Measurements from ENCODE around the gene GPR107. TPM values are rescaled to one million over a fixed set of nuclear protein-coding genes. Genes with fewer than 3 reads are reported as not detected.

Gene GPR107
- total RNA-seq, 1 experiment from 2014 or later, result 13.8 TPM

DNA sequence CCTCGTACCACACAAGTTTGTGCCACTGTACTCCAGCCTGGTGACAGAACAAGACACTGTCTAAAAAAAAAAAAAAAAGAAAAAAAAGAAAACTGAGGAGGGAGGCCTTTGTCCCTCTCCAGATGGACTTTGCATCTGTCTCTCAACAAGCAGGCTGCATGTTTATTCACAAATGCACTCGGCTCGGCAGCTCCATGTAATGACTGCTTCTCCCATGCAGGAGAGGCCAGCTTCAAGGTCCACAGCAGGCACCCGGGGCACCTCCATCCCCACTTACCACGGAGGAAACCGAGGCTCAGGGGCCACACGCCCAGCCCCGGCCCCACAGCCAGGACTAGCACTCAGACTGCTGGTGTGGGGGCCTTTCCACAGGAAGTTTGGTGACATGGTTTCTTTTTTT lies 105.4 kb downstream of the GPR107 start:
- DNase-seq (ENCODE audit: low spot score), result no peak

DNA sequence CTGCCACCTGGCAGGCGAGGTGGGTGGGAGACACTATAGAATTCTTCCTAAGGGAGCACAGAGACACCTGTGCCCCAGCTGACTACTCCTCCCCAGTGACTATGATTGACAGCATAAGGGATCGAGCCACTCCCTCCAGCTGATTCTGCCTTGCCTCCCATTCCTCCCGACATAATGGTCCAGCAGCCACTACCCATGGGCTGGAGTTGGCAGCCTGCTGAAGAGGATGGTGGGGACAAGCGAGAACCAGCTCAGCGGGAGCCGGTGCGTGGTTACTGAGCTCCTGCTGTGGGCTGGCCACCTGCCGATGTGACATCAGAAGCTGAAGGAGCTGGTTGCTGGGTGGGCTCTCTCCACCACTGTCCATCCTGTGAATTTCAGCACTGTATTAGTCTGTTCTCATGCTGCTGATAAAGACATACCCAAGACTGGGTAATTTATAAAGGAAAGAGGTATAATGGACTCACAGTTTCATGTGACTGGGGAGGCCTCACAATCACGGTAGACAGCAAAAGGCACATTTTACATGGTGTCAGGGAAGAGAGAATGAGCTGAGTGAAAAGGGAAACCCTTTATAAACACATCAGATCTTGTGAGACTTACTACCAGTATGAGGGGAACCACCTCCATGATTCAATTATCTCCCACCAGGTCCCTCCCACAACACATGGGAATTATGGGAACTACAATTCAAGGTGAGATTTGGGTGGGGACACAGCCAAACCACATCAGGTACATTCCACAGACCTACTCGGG lies 106.4 kb downstream of the GPR107 start:
- DNase-seq (ENCODE audit: low spot score), result no peak

DNA sequence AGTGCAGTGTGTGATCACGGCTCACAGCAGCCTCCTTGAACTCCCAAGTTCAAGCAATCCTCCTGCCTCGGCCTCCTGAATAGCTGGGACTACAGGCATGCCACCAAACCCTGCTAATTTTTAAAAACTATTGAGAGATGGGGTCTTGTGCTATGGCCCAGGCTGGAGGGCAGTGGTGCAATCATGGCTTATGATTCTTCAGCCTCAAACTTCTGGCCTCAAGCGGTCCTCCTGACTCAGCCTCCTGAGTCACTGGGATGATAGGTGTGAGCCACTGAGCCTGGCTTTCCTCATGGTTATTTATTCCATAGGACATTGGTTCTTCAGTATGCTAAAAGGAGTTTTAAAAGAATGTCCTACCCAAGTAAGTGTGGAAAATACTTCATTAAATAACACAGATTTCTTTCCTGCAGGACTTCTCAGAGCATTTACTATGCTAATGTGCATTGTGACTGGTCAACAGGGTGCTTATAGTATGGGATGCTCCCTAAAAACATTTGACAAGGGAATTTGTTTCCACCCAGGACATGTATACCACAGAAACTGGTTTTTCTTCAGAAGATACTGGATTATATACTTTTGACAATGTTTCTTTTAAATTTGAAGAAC lies 107.3 kb downstream of the GPR107 start:
- no peak for DNase-seq (ENCODE audit: low spot score)

DNA sequence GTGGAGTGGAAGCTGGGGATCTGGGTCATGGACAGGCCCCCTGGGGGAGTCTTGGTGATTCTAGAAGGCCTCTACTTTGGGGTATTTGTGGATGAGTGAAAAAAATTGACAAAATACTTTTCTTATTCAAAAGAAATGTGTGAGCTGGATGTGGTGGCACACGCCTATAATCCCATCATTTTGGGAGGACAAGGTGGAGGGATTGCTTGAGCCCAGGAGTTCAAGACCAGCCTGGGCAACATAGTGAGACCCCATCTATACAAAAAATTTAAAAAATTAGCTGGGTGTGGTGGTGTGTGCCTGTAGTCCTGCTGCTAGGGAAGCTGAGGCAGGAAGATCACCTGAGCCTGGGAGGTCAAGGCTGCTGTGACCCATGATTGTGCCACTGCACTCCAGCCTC lies 111.9 kb downstream of the GPR107 start:
- DNase-seq (ENCODE audit: low spot score), result no peak

DNA sequence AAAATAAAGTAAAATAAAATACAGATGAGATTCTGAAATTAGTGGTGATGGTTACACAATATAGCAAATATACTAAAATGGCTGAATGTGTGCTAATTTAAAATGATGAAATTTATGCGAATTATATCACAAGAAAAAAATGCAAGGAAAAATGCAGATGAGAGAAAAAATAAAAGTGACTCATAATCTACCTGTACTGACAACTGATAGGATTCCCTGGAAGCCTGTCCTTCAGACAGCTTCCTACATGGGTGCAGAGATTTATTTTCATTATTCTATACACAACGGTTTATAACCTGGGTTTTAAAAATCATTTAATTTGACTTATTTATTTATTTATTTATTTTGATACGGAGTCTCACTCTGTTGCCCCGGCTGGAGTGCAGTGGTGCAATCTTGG lies 112.7 kb downstream of the GPR107 start:
- no peak for DNase-seq (ENCODE audit: low spot score)

DNA sequence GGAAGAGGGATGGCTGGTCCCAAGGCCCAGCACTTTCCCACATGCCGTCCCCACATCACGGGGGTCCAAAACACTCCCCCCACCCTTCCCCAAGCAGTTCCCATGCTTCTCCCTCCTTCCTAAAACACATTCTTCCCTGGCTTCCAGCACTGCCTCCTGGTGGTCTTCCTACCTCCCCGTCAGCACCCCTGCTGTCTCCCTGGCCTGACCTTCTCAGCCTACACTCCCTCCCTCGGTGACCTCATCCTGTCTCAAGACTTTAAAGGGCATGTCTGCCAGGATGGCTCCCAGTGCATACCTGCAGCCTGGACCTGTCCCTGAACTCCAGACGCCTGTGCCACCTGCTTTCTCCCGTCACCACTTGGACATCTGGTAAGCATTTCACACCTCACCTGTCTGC lies 114.2 kb downstream of the GPR107 start:
- DNase-seq (ENCODE audit: low spot score), result no peak

DNA sequence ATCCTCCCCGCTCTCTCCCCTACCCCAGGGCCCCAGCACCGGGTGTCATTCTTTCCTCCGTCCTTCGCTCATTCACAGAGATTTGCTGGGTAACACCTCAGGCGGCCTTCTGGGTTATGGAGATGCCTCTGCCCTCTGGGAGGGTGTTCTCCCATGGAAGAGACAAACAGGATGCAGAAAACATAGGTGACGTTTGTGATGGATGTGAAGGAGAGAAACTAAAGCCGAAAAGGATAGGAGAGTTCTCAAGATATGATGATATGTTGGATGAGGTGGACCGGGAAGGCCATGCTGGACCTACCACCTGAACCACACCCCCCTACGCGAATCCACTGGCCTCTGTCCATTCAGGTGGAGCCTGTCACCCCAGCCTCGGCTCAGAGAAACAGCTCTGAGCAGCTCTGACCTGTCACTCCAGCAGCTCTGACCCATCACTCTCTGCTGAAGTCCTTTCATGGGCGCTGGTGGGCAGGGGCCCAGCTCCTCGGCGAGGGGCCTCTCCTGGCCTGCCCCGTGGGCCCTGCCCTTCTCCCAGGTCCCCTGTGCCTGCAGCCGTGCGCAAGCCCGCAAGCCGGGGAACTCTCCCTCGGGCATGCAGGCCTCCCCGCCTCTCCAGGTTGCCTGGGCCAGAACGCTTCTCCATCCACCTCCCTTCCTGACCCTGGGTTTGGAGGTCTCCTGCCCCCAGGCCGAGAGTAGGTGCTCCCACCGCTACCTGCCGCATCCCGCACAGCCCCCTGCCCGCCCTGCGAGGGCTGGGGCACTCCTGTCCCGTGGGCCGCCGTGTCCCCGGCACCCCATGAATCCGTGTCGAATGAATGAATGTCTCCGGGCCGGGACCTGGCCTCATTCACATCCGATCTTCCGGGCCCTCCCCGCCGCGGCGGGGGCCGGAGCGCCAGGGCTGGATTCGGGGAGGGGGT lies 117.8 kb downstream of the GPR107 start:
- DNase-seq (ENCODE audit: low spot score), result no peak

DNA sequence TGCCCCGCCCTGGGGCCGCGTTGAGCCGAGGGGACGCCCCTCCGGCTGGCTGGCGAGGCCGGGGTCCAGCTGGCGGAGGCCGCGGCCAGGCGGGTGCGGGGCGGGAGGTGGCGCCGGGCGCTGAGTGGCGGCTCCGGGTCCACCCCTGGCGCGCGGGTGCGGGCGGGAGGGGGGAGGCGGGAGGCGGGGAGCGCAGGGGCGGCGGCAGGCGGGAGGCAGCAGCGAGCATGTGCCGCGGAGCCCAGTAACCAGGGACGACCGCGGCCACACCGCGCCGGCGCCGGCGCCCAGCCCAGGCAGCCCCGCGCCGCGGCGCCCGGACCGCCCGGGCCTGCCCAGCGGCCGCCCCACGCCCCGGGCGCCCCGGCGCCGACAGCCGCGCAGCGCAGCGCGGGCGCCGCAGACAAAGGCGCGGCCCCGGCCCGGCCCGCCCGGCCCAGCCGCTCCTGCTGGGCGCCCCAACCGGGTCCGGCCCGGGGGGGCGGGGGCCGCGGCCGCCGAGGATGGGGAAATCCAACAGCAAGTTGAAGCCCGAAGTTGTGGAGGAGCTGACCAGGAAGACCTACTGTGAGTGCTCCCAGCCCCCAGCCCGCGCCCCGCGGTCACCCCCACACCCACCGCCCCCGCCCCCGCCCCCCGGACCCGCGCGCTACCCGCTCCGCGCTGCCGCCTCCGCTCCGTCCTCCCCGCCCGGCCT lies 118.6 kb downstream of the GPR107 start, which contains the start of gene NCS1:
TSS of gene NCS1 (plus strand) at position 244 of the 697 bp plus-strand sequence. CDS start at position 504, 260 bp downstream.
- DNase-seq (ENCODE audit: low spot score), result peak; percentile 6

DNA sequence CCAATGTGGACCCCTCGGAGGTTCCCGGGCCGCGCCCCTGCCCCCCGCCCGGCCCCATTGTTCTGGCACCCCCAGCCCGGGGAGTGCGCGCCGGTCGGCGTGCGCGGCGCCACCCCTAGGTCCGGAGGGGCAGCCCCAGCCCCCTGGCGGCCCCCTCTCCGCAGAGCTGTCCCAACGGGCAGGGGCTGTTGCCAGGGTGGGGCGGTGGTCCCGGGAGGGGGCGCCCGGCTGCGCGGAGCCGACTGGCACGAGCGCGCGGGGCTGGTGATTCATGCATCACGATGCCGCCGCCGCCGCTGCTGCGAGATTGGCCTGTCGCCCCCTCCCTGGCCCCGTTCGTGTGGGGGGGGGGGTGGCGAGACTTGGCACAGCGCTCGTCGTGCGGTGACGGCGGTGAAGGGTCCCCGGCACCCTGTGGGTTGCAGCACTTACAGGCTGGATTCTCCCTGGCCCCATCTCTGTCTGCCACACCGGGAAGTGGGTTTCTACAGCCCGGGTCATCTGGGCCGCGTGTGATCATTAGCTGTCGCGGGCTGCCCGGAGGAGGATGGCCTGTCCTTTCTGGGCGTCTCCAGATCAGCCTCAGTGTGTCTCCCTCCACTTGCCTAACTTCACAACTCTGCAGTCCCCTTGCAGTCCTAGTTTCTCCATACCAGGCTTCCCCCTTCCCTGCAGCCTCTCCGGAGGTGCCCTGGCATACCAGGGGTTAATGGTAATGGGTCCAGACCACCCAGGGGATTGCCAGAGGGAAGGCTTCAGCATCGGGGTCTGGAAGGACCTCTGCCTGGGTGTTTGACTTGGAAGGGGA lies 119.4 kb downstream of the GPR107 start:
- DNase-seq (ENCODE audit: low spot score), result no peak

DNA sequence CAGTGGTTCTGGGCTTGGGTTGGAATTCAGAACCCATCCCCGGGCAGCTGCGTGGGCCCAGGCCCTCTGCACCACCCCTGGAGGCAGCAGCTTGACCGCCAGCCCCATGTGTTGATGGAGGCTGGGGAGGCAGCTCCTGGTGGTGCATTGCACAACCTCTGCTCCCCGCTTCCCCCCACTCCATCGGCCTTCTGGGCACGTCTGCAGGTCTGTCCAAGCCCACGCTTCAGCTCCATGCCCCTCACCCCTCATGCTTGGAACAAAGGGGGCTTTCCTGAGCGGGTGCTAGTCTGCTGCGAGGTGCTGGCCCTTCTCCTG lies 119.9 kb downstream of the GPR107 start:
- DNase-seq (ENCODE audit: low spot score), result no peak

DNA sequence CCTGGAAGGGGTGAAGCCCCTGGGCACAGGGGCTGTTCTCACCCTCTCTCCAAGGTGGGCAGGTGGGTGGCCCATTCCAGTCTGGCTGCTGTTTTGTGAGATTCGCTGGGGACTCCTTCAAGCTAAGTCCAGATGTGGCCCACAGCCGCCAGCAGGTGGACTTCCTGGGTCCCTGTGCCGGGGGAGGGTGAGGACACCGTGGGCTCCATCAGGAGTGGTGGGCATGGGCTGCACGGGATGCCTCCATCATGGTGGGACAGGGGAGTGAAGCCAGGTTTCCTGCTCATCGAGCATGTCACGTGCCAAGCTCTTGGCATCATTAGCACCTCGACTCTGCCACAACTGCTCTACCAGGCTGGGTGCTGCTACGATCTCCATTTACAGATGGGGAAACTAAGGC lies 120.3 kb downstream of the GPR107 start:
- no peak for DNase-seq (ENCODE audit: low spot score)

DNA sequence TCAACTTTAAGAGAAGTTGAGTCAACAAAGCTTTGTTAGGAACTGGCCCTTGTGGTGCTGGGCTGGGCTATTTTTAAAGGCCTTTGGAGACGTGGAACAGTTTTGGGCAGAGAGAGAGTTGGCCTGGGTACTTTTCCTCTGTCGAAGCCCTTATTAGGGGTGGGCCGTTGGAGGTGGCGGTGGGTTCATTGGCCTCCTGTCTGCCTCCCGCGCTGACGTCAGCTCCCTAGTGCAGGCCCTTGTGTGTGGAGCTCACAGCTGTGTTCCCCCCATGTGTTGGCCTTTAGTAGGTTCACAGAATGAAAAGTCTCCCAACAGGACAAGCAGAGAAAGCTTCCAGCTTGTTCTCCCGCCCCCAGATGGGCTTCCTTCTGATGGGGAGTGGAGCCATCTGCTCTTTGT lies 121.2 kb downstream of the GPR107 start:
- no peak for DNase-seq (ENCODE audit: low spot score)

DNA sequence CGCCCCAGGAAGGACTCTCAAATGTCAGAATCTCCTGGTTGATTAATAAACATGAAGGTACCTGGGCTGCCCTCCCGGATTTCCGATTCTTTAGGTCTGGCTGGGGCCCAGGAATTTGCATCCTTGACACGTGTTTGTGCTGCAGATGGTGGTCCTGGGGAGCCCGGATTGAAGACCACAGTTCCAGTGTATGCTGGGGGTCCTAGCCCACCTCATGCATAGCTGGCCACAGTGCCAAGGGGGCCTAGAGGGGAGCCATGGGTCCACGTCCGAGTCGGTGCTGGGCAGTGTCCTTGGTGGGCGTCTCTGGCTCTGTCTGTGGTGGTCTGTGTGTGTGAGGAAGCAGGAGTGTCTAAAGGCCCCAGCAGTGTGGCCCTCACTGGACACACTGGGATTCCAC lies 121.6 kb downstream of the GPR107 start:
- DNase-seq (ENCODE audit: low spot score), result no peak

DNA sequence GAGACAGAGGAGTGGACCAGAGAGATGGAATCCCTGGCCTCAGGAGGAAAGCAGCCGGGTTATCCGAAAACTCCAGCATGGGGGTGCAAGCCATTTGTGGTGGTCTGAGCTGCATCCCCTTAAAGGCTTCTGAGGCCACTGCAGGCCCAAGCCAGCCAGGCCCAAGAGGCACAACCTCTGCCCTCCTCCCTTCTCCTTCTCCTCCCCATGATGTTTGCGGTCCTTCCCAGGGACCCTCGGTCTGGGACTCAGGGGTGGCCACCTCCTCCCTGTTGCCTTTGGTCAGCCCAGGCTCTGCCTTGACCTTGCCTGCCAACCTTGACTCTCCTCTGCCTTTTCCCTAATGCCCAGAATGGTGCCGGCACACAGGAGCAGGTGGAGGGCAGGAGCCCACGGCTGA lies 123.1 kb downstream of the GPR107 start:
- no peak for DNase-seq (ENCODE audit: low spot score)

DNA sequence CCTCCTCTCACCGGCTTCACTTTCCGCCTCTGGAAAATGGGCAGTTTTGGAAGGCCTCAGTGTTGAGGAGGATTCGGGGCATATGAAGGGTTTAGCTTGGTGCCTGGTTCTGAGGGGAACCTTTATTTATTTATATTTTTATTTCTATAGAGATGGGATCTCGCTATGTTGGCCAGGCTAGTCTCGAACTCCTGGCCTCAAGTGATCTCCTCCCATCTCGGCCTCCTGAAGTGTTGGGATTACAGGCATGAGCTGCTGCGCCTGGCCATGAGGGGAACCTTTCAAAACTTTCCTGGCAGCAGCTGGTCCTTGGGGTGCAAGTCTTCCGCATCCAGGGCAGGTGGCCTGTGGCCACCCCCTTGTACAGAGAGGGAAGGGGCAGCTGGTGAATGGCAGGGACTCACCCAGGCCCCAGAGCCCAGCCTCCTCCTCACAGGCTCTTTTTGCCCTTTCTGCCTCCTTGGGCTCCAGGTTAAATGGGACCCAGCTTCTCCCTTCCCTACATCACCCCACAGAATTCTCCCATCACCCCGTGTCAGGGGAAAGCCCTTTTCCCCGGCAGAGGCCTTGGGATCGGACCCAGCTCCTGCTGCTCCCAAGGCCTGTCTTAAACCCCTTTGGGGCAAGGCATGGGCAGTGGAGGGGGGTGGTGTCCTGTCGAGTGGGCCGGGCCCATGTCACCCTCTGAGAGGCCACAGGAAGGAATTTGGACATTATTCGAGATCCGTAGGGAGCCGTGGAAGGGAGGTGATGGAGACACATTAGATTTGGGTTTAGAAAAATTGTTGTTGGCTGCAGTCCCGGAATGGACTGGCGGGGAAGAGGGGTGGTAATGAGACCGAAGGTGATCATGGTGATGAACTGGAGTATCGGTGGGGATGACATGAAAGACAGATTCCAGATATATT lies 124.4 kb downstream of the GPR107 start:
- DNase-seq (ENCODE audit: low spot score), result no peak

DNA sequence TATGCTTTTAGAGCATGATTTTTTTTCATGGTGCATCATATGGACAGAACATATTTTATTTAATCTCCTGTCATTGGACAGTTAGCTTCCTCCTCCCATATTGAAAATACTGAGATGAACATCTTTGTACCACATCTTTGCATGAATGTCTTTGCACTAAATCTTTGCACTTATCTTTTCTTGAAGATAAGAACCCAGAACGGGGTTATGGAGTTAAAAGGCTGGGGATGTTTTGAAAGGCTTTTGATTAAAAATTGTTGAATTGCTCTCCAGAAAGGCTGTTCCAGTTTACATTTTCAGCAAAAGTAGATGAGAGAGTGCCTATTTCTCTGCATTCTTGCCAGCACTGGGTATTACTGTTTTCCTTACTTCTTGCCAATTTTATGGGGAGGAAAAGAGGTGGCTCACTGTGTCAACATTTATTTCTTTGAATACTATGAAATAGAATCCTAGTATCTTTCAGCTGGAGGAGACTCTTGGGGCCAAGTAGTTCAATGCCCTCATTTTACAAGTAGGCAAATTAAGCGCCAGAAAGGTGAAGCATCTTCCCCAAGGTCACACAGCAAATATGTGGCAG lies 125.7 kb downstream of the GPR107 start:
- DNase-seq (ENCODE audit: low spot score), result no peak

DNA sequence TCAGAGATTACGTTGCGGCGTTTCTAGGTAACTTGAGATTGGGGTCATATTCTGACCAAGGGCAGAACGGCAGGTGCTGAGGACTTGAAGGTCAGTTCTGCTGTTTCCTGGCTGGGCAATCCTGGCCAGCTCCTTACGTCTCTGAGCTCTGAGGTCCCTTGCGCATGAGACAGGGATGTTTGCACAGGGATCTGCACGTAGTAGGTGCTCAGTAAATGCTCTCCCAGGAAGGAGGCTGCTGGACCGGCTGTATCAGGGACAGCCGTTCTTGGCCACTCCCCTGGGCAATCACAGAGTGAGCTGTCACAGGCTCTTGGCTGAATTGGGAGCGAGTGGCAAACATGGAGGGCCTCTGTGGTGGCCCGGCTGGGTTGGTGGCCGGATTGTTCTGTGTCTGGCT lies 126.8 kb downstream of the GPR107 start:
- no peak for DNase-seq (ENCODE audit: low spot score)

DNA sequence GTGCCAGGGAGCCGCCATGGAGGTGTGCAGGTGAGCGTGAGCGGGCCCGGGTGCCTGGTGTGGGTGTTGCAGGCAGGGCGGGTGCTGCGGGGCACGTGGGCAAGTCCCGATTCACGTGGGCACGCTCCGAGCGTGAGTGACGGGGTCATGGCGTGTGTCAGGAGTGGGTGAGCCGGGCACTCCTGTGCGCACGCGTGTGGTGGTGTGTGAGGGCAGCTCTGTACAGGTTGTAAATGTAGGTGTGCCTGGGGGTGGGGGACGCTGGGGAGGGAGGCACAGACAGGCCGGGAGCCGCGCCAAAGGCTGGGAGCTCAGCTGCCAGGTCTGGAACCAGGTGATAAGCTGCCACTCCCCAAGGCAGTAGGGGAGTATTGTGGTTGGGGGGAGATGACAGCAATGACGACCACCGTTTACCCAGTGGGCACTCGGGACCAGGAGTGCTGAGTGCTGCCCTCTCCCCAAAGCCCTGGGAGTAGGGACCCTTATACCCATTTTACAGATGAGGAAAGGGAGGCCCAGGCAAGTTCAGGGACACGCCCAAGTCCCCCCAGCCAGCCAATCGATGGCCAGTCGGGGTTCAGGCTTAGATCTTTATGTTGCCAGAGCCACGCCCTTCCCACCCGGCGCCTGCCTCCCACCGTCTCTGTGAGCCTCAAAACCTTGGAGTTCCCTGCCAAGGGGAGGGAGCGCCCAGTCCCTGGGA lies 128.1 kb downstream of the GPR107 start:
- DNase-seq (ENCODE audit: low spot score), result no peak

DNA sequence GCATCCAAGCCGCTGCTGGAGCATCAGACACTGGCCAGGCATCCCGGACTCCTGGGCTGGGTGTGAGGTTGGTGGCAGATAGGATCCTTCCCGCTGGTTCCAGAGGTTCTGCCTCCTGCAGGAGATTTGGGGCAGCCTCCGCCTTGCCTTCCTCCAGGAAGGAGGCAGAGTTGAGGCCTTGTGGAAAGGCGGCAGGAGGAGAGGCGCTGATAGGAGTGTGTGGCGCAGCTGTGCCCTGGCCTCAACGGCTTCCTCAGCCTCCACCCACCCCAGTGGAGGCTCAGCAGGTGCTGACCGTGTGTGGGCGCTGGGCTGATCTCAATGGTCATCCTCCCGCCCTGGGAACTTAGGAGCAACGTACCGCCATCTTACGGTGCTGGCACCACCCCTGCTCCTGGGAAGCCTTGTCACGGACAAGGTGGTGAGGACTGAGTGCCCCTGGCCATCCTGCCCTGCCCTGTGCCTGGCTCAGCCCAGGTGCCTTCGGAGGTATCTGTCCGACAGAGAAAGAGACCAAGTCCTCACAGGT lies 128.7 kb downstream of the GPR107 start:
- DNase-seq (ENCODE audit: low spot score), result no peak

Measured in HT-29 (cell line).